ENCODE data around the gene NFE2L1.
A peak's percentile ranks its signal among the peaks of the same experiment; 100 is the strongest.
"Not testable (repeated sequence)": the region's sequence is repeated elsewhere in the genome, so short reads cannot be mapped to it uniquely, and the experiment has no call there.

The NFE2L1 gene

DNA sequence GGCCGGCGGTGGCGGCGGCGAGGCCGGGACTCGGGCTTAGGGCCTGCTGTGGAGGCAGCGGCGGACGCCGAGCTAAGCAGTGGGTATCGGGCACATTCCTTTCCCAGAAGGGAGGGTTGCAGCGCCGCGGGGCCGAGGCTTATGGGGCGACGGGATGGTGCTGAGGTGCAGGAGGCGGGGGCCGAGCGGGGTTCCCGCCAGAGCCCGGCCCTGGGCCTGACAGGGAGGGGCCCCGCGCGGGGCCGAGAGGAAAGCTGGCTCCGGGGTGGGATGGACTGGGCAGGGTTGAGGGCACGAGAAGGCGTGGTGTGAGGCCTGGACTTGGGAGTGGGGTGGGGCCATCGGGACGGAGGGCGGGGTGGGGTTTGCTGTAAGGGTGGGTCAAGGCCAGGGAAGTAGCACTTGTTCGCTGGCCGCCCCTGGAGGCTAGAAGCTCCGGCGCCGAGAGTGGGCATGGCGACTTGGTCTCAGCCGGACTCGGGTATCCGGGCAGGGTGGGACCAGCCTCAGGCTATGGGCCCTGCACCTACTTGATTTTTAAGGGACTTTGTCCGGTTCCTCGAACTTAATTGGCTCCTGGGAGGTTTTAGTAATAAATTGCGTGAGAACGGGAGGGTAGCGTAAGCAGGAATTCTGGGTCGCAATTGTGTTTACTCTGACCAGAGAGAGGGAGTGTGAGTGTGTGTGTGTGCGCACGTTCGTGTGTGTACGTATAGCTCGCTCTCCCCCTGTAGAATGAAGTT, 396 bp downstream of the NFE2L1 start:
- peak; percentile 76 for DNase-seq

- no peak for DNase-seq
Observed at GRCh38 chr17:48051283-48051682, 3.1 kb downstream of the NFE2L1 start.

DNA sequence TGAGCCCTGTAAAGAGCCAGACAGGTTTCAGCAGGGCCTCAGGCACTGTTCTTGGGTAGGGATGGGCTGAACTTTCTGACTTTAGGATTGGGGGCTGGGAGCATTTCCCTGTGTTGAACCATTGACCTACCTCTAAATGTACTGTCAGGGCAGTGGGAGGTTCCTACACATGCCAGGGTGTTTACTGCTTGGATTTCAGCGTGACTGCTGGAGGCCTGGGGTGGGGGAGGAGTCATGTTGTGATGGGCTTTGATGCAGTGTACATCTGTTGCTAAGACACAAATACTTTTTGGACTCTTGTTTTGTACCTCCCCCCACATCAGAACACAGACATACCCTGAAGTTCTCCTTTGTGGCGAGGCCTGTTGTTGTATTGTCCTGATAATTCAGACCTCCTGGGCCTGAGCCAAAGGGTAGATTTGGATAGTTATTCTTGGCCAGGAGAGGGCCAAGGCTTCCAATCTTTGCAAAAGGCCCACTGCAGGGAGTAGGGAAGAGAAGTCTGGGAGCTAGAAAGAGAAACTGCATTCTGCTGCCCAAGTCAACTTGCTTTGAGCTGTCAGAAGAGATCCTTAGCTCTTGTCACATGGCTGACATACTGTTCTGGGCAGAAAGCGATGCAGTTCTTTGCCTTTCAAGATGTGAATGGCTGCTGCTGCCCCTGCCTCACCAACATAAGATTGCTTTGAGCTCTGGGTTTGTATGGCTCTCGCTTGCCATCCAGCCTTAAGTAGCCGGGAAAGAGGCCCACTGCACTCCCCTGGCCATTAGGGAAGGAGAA, 3.7 kb downstream of the NFE2L1 start:
- no peak for DNase-seq

DNA sequence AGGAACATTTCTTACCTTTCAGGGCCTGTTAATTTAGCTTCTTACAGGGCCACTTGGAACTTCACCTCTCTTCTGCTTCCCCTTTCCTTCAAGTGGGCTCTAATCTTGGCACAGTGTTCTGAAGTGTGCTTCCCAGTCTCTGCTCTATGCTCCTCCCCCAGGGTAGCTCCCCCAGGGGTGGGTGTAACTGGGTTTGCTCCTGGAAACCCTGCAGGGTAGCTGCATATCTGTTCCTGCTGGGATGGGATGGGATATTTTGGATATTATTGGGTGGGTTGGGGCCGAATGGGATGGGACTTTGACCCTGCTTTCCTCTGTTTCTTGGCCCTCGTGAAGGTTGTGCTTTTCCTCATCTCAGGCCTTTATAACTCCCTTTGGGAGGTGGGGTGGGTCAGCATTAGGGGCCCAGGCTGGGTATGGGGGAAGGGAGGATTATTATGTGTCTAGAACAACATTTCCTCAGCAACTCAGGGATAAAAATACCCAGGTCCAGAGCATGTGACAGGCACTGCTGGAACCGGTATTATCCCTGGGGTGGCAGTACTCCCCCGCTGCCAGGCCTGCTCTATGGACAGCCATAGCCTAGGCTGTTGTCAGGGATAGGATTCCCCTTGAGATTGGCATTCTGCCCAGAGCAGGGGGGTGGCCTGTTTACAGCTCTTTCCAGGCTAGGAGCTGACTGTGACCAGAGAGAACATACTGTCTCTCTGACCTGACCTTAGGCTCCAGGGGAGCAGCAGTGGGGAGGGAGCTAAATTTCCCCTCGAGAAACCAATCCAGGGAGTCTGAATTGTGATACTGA, 5.0 kb downstream of the NFE2L1 start:
- no peak for DNase-seq

- DNase-seq, result no peak
Observed at GRCh38 chr17:48053758-48054237, 5.6 kb downstream of the NFE2L1 start.

GRCh38 chr17:48054238-48055185, 6.4 kb downstream of the NFE2L1 start:
- DNase-seq, result no peak

GRCh38 chr17:48055531-48056245, 7.5 kb downstream of the NFE2L1 start:
- DNase-seq, result peak; percentile 66

GRCh38 chr17:48056246-48056745, 8.1 kb downstream of the NFE2L1 start:
- no peak for DNase-seq

DNA sequence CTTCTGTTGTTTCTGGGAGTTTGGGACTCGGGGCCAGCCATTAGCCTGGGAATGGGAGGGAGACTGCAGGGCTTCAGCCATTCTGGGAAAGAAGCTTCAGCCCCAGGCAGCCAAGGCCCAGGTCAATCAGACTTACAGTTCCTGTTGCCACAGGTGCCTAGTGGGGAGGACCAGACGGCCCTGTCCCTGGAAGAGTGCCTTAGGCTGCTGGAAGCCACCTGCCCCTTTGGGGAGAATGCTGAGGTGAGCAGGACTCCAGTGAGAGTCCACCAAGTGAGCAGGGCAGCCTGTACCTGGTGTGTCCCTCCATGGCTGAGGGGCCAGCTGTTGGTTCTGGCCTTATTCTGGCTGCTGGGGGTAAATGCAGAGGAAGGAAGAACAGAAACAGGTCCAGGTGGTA, 8.7 kb downstream of the NFE2L1 start:
- no peak for DNase-seq

DNA sequence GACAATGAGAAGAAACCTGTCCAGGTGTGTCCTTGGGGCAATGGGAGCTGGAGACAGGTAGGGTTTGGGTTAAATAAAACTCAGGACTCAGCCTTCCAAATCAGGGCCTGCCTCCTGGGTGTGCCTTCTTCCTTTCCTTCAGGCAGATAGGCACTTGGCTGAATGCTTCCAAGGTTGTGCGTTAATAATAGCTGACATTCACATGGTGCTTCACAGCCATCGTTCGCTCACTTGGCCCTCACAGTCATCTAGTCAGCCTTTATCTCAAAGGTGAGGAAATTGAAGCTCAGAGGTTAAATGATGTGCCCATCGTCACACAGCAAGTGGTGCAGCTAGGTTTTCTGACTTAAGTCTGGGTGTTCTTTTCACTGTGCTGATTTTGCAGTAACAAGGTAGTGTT, 9.5 kb downstream of the NFE2L1 start:
- DNase-seq, result no peak

- no peak for DNase-seq
Observed at GRCh38 chr17:48058393-48059124, 10.4 kb downstream of the NFE2L1 start.

GRCh38 chr17:48059125-48059668, 11.0 kb downstream of the NFE2L1 start:
- no peak for DNase-seq

GRCh38 chr17:48060249-48060648, 12.1 kb downstream of the NFE2L1 start:
- no peak for DNase-seq

DNA sequence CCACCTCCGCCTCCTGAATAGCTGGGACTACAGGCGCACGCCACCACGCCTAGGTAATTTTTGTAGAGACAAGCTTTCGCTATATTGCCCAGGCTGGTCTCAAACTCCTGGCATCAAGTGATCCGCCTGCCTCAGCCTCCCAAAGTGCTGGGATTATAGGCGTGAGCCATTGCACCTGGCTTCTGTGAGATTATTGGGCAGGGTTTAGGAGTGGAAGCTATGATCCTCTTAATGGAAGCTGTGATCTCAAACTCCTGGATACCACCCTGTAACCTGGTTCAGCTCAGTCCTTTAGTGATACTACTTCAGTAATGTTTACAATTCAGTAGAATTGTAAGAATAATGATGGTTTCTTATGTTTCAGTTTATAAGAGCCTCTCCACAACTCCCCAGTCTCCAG, 14.1 kb downstream of the NFE2L1 start:
- no peak for DNase-seq

DNA sequence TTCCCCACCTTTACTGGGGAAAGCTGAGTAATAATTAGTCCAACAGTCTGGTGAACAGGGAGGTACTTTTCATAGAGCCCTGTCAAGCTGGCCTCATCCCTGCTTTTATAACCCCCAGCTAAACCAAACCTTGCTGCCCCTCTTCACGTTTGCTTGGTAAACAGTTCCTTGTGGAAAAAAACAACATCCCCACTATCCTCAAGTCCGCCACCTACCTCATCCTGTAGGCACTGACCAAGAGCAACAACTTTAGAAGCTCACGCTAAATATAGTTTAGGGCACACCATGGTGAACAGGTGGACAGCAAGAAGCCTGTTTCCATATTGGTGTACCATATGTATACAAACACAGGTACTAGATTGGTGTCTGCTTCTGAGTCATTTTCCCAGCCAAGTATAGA, 16.5 kb downstream of the NFE2L1 start:
- no peak for DNase-seq

- DNase-seq, result no peak
Observed at GRCh38 chr17:48066192-48066591, 18.0 kb downstream of the NFE2L1 start.

- no peak for DNase-seq
Observed at GRCh38 chr17:48066656-48067055, 18.5 kb downstream of the NFE2L1 start.

DNA sequence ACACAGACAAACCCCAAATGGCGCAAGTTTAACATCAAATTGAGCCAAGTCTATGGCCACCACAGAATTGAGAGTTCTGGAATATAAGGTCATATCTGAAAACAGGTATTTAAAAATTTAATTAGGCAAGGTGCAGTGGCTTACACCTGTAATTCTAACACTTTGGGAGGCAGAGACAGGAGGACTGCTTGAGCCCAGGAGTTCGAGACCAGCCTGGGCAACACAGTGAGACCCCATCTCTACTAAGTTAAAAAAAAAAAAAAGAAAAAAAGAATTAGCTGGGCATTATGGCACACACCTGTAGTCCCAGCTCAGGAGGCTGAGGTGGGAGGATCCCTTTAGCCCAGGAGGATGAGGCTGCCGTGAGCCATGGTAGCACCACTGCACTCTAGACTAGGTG, 19.1 kb downstream of the NFE2L1 start:
- DNase-seq, result no peak

GRCh38 chr17:48067808-48068207, 19.6 kb downstream of the NFE2L1 start:
- DNase-seq, result not testable (repeated sequence)

DNA sequence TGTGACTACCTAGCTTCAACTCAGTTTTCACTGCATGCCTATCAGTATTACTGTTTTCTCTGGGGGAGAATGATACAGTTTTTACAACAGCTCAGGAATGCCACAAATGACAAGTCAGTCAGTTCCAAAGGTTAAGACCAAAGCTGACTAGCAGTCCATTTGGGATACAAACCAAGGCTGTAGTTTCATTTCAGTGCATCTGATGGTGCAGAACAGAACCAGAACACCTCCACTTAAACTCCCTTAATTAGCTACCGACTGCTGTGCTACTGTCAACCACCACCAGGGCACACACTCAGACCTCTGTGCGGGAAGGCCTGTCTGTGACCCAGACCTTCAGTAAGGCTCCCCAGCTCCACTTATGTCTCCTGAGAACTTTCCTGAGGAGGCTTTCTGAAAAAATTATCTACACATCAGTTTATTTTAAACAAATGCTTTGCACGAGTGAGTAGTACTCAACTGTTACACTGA, 20.4 kb downstream of the NFE2L1 start:
- DNase-seq, result peak; percentile 26

All from stimulated activated CD4-positive, alpha-beta T cell treated with anti-CD3 and anti-CD28 coated beads, Interleukin-15, amount 100 ng/mL, for 24 hours (primary cell).